Endothelial cell of umbilical vein (primary cell): ENCODE data around the gene STK16. TPM values are rescaled to one million over a fixed set of nuclear protein-coding genes. Genes with fewer than 3 reads are reported as not detected.
A peak's percentile ranks its signal among the peaks of the same experiment; 100 is the strongest.

Source experiments
- BruUV-seq: library from RNA; stranded (reverse); fragments of 400-500 nt; replicated peaks from 2 replicates; lab custom pipeline; 2021; lab: Mats Ljungman, UMichigan
- CTCF ChIA-PET: fragments of 300-600, 350-600 bp; sonication (Branson Sonifier 250); formaldehyde crosslinking; loops from one replicate; lab custom pipeline; 2021; ENCODE audit warnings: antibody characterized with exemption, inconsistent platforms; lab: Charles Lee
- POLR2A ChIA-PET: fragments of 300-600, 350-600 bp; sonication (Branson Sonifier 250); formaldehyde crosslinking; loops from one replicate; lab custom pipeline; 2021; ENCODE audit warnings: antibody characterized with exemption, inconsistent platforms; lab: Charles Lee
- DNase-seq: peaks from one replicate; pipeline ENCODE4 v3.0.0-alpha.2; 2011; ENCODE audit warnings: low read depth, low spot score
- FAIRE-seq: peaks from 2 replicates; lab custom pipeline; 2011; peaks lifted over from hg19 to GRCh38; lab: Jason Lieb, UNC
- H2AFZ ChIP-seq: 2 replicates; pipeline ENCODE4 v1.6.0; 2012; ENCODE audit warnings: low read depth, low read length, control low read depth, inconsistent platforms
- H3K27ac ChIP-seq: 2 replicates; pipeline ENCODE4 v1.5.1; 2011; ENCODE audit warnings: low read depth, mild to moderate bottlenecking, control low read depth, low read length, moderate library complexity; ENCODE audit not compliant: insufficient read depth
- H3K27me3 ChIP-seq, 2 experiments: 2 replicates each; pipeline versions ENCODE4 v1.6.0 to v1.6.1; 2011; ENCODE audit warnings: low read length in 2 of 2, mixed read lengths in 1 of 2; ENCODE audit not compliant: control insufficient read depth in 2 of 2, insufficient read depth in 2 of 2
- H3K36me3 ChIP-seq, 2 experiments: 2 replicates in 1 of 2; 3 replicates in 1 of 2; pipeline ENCODE4 v1.5.1; 2011; ENCODE audit warnings: low read length in 2 of 2, mild to moderate bottlenecking in 1 of 2, moderate library complexity in 1 of 2; ENCODE audit not compliant: control insufficient read depth in 2 of 2, insufficient read depth in 2 of 2; ENCODE audit errors: extremely low read depth in 1 of 2
- H3K4me1 ChIP-seq: 3 replicates; pipeline ENCODE4 v1.5.1; 2011; ENCODE audit warnings: mild to moderate bottlenecking, low read length; ENCODE audit not compliant: control insufficient read depth, insufficient read depth; ENCODE audit errors: extremely low read depth
- H3K4me2 ChIP-seq: 2 replicates; pipeline ENCODE4 v1.6.1; 2011; ENCODE audit warnings: low read length, control low read depth, mixed read lengths; ENCODE audit not compliant: insufficient read depth
- H3K4me3 ChIP-seq, 3 experiments: fragments of 200-600 bp in 1 of 3; sonication (generic), shearing (Covaris generic) in 1 of 3; replicated peaks in 1 of 3; 2 replicates each; pipeline ENCODE4 v1.5.1; 2011 to 2016; ENCODE audit warnings: control low read depth in 3 of 3, low read length in 3 of 3, mild to moderate bottlenecking in 2 of 3, inconsistent platforms in 1 of 3, low read depth in 1 of 3, moderate library complexity in 1 of 3; ENCODE audit not compliant: insufficient read depth in 1 of 3
- H3K79me2 ChIP-seq: 2 replicates; pipeline ENCODE4 v1.6.0; 2012; ENCODE audit warnings: low read length, inconsistent platforms; ENCODE audit not compliant: control insufficient read depth, insufficient read depth
- H3K9ac ChIP-seq: replicated peaks from 2 replicates; pipeline ENCODE3; 2011; ENCODE audit warnings: low read length, control low read depth; ENCODE audit not compliant: insufficient read depth; ENCODE audit errors: extremely low read depth
- H3K9me1 ChIP-seq: replicated peaks from 3 replicates; pipeline ENCODE4 v1.6.0; 2011; ENCODE audit warnings: mild to moderate bottlenecking, low read length; ENCODE audit not compliant: control insufficient read depth, insufficient read depth; ENCODE audit errors: extremely low read depth
- H3K9me3 ChIP-seq: replicated peaks from 2 replicates; pipeline ENCODE4 v1.5.1; 2012; ENCODE audit warnings: low read length, inconsistent platforms; ENCODE audit not compliant: control insufficient read depth, insufficient read depth
- H4K20me1 ChIP-seq: replicated peaks from 2 replicates; pipeline ENCODE3; 2011; ENCODE audit warnings: mild to moderate bottlenecking, low read length; ENCODE audit not compliant: control insufficient read depth, insufficient read depth; ENCODE audit errors: extremely low read depth
- CTCF ChIP-seq, 2 donors: IDR thresholded peaks; 1 replicate in 1 of 2; 2 replicates in 1 of 2; pipeline ENCODE4 v1.5.1; 2011; ENCODE audit warnings: low read length in 2 of 2, mild to moderate bottlenecking in 2 of 2, moderate library complexity in 2 of 2, control low read depth in 1 of 2, inconsistent platforms in 1 of 2, low read depth in 1 of 2; ENCODE audit not compliant: insufficient read depth in 1 of 2; ENCODE audit errors: extremely low read depth in 1 of 2
- EZH2 ChIP-seq: IDR thresholded peaks from 2 replicates; pipeline ENCODE4 v1.6.1; 2012; ENCODE audit warnings: borderline replicate concordance, low read depth, mild to moderate bottlenecking, moderate library complexity, low read length, inconsistent platforms; ENCODE audit not compliant: severe bottlenecking
- FOS ChIP-seq: IDR thresholded peaks from 2 replicates; pipeline ENCODE4 v1.6.1; 2011; ENCODE audit warnings: mild to moderate bottlenecking, low read length, moderate library complexity, borderline replicate concordance; ENCODE audit not compliant: insufficient read depth
- GATA2 ChIP-seq: IDR thresholded peaks from 2 replicates; pipeline ENCODE4 v1.7.0; 2011; ENCODE audit warnings: low read depth, mild to moderate bottlenecking, moderate library complexity, mixed read lengths, low read length; ENCODE audit not compliant: insufficient read length, insufficient read depth
- JUN ChIP-seq: IDR thresholded peaks from 2 replicates; pipeline ENCODE4 v1.6.1; 2011; ENCODE audit warnings: borderline replicate concordance, low read depth; ENCODE audit not compliant: insufficient read length, insufficient read depth
- MAX ChIP-seq: IDR thresholded peaks from 2 replicates; pipeline ENCODE4 v1.6.1; 2011; ENCODE audit not compliant: insufficient read depth, insufficient read length
- MYC ChIP-seq: IDR thresholded peaks from one replicate; pipeline ENCODE4 v1.6.1; 2011; ENCODE audit warnings: mild to moderate bottlenecking, low read depth, low read length
- POLR2A ChIP-seq: IDR thresholded peaks from 2 replicates; pipeline ENCODE4 v1.6.1; 2012; ENCODE audit warnings: low read depth, mild to moderate bottlenecking, control low read depth, low read length
- POLR2AphosphoS5 ChIP-seq: IDR thresholded peaks from 2 replicates; pipeline ENCODE4 v1.6.1; 2012; ENCODE audit warnings: low read depth, mild to moderate bottlenecking, control low read depth, low read length, moderate library complexity; ENCODE audit not compliant: insufficient read depth
- dilution Hi-C: fragments of 300-500 bp; cut with MboI; formaldehyde crosslinking; loops from one replicate; pipeline ENCODE4 v1.15.0; 2019; ENCODE audit warnings: low sequenced_read_pairs; ENCODE audit not compliant: extremely low pct_ligation_motif_present
- intact Hi-C: fragments of 100-400 bp; cut with micrococcal nuclease; formaldehyde crosslinking; loops from one replicate; pipeline ENCODE4 v1.10.0; 2022
- polyA plus RNA-seq, 4 experiments: library from polyadenylated mRNA; depleted of rRNA in 3 of 4; stranded (reverse) in 3 of 4; unstranded in 1 of 4; fragments of >200 nt; gene quantifications; 2 replicates each; pipeline versions ENCODE4 v1.2.1 to v1.2.3, GENCODE V29; 2011 to 2012; ENCODE audit warnings: missing spikeins in 1 of 4
- total RNA-seq: library from RNA; stranded (reverse); gene quantifications from 2 replicates; pipeline ENCODE4 v1.2.3, GENCODE V29; 2021

Gene STK16
- total and polyA plus RNA-seq, 2 donors (not counting 3 experiments of a cell fraction or from before 2014, with no cell fraction given) = 18.8 to 63.2 TPM

- no peak overlapping the region for H3K27ac ChIP-seq
- peaks cover 7 to 12% of the 10 kb centered on the region in 2 experiments for H3K27me3 ChIP-seq
- no peak for FAIRE-seq
- H3K4me2 ChIP-seq = no peak overlapping the region
- H3K9ac ChIP-seq = no peak overlapping the region
- DNase-seq = peak; percentile 32
- dilution Hi-C loops = no loop called here
- ChIA-PET CTCF (interaction anchor here (0.5 to 1.4 kb wide), 3 partner anchors 10 to 42 kb away, joined by 3 to 6 read pairs (median 3); partner anchors contain the start of gene DNAJB2), POLR2A (no interaction called here)
- BruUV-seq = no TSS peak
- H2AFZ ChIP-seq = no peak overlapping the region
- no peak overlapping the region for H3K4me3 ChIP-seq
- H3K9me3 ChIP-seq = no peaks in the 10 kb centered on the region
- H3K79me2 ChIP-seq = no peaks in the 10 kb centered on the region
- no peaks in the 10 kb centered on the region for H4K20me1 ChIP-seq
- no peaks in the 10 kb centered on the region for H3K36me3 ChIP-seq
- TF ChIP-seq POLR2AphosphoS5 (no peak), POLR2A (no peak), CTCF (IDR thresholded peaks at IDR 0.05; ENCODE audit: extremely low read depth in 1 of 2, insufficient read depth in 1 of 2, low read depth in 1 of 2, low read length in 2 of 2) (no peak), JUN (no peak), MYC (no peak), MAX (no peak), GATA2 (no peak), EZH2 (no peak), FOS (no peak)
- no peaks in the 10 kb centered on the region for H3K4me1 ChIP-seq
- intact Hi-C loops = no loop called here
- no peaks in the 10 kb centered on the region for H3K9me1 ChIP-seq
These were observed 24.2 kb downstream of the STK16 start for GRCh38 chr2:219269362-219270054.
